ENCODE measurements around the gene GRM3. TPM values are rescaled to one million over a fixed set of nuclear protein-coding genes. Genes with fewer than 3 reads are reported as not detected.

Gene GRM3
- total RNA-seq (2022; extraction: Qiagen RNA extraction; ENCODE audit: low read depth): not detected in 5 replicates

GRCh38 chr7:86643561-86644281 lies at the start of gene GRM3:
TSS of gene GRM3 (plus strand) at chr7:86643909. CDS start at chr7:86765146, 121,237 bp downstream.

All from A549 treated with RU486 at 1 μM for 4 hours (cell line).